ENCODE results near the gene CDC26. TPM values are rescaled to one million over a fixed set of nuclear protein-coding genes. Genes with fewer than 3 reads are reported as not detected.

CDC26 gene
- total RNA-seq, 1 donor from 2014 or later = 17.8 TPM

Other genes with a start within 250 kb of the CDC26 start
- gene ZFP37, start 218.8 kb downstream of the CDC26 start, total RNA-seq = 0.55 TPM
- 23.5 TPM for gene SLC31A2, start 124.6 kb downstream of the CDC26 start, total RNA-seq
- gene FKBP15, start 54.3 kb downstream of the CDC26 start, total RNA-seq = 12.2 TPM
- 74.9 TPM for gene SLC31A1, start 54.0 kb downstream of the CDC26 start, total RNA-seq
- gene PRPF4, start 86 bp upstream of the CDC26 start, total RNA-seq = 12.0 TPM
- 0.20 TPM for gene RNF183, start 27.8 kb upstream of the CDC26 start, total RNA-seq
- gene WDR31, start 64.7 kb upstream of the CDC26 start, total RNA-seq = 3.0 TPM
- gene BSPRY, start 74.0 kb upstream of the CDC26 start, total RNA-seq = 0.33 TPM
- 76.9 TPM for gene HDHD3, start 101.4 kb upstream of the CDC26 start, total RNA-seq
- gene ALAD, start 125.7 kb upstream of the CDC26 start, total RNA-seq = 152 TPM
- 14.3 TPM for gene POLE3, start 135.1 kb upstream of the CDC26 start, total RNA-seq
- 0.96 TPM for gene C9orf43, start 135.2 kb upstream of the CDC26 start, total RNA-seq
- gene RGS3, start 188.2 kb upstream of the CDC26 start, total RNA-seq = 19.5 TPM